HG03354 (cell line): ENCODE data around the gene SERPINB6.
"Not testable (repeated sequence)": the region's sequence is repeated elsewhere in the genome, so short reads cannot be mapped to it uniquely, and the experiment has no call there.

Experiments used
- ATAC-seq: cut with Tn5 transposase; IDR thresholded peaks from one replicate; pipeline ENCODE4 v1.9.1; 2021; ENCODE audit warnings: mild to moderate bottlenecking; ENCODE audit not compliant: unreplicated experiment, poor library complexity, severe bottlenecking

SERPINB6 gene

GRCh38 chr6:2979819-2980464 lies 8.6 kb upstream of the SERPINB6 start:
- ATAC-seq, result no peak

- no peak for ATAC-seq
These were observed 7.6 kb upstream of the SERPINB6 start for GRCh38 chr6:2978923-2979322.

- no peak for ATAC-seq
These were observed 6.6 kb upstream of the SERPINB6 start for GRCh38 chr6:2977799-2978590.

GRCh38 chr6:2977290-2977689 lies 5.9 kb upstream of the SERPINB6 start:
- ATAC-seq, result no peak

GRCh38 chr6:2976571-2977085 lies 5.3 kb upstream of the SERPINB6 start:
- no peak for ATAC-seq

GRCh38 chr6:2976060-2976459 lies 4.7 kb upstream of the SERPINB6 start:
- ATAC-seq, result peak; percentile 53

- ATAC-seq, result no peak
These were observed 2.3 kb upstream of the SERPINB6 start for GRCh38 chr6:2973676-2974075.

GRCh38 chr6:2973180-2973579 lies 1.8 kb upstream of the SERPINB6 start:
- not testable (repeated sequence) for ATAC-seq

- not testable (repeated sequence) for ATAC-seq
These were observed 1.3 kb upstream of the SERPINB6 start for GRCh38 chr6:2972685-2973084.

- ATAC-seq, result not testable (repeated sequence)
These were observed 786 bp upstream of the SERPINB6 start for GRCh38 chr6:2972219-2972487.

- no peak for ATAC-seq
These were observed 481 bp downstream of the SERPINB6 start for GRCh38 chr6:2970753-2971419.

GRCh38 chr6:2970034-2970685 lies 1.2 kb downstream of the SERPINB6 start:
- ATAC-seq, result no peak

- ATAC-seq, result no peak
These were observed 1.8 kb downstream of the SERPINB6 start for GRCh38 chr6:2969549-2969948.

GRCh38 chr6:2968600-2969135 lies 2.7 kb downstream of the SERPINB6 start:
- ATAC-seq, result no peak

GRCh38 chr6:2967936-2968335 lies 3.4 kb downstream of the SERPINB6 start:
- ATAC-seq, result no peak

GRCh38 chr6:2966347-2966746 lies 5.0 kb downstream of the SERPINB6 start:
- ATAC-seq, result no peak

- ATAC-seq, result no peak
These were observed 6.4 kb downstream of the SERPINB6 start for GRCh38 chr6:2964793-2965505.

GRCh38 chr6:2963756-2964155 lies 7.6 kb downstream of the SERPINB6 start:
- no peak for ATAC-seq

GRCh38 chr6:2962636-2963035 lies 8.7 kb downstream of the SERPINB6 start:
- ATAC-seq, result no peak
